Measurements from ENCODE around the gene INPP4B. TPM values are rescaled to one million over a fixed set of nuclear protein-coding genes. Genes with fewer than 3 reads are reported as not detected.

The INPP4B gene
- total and polyA plus RNA-seq, 7 experiments from 2014 or later, result 52.8 to 77.5 (median 64.2) TPM

- DNase-seq (peak in 1 of 9 donors; percentile 22), ATAC-seq (no peak)
- Histone ChIP-seq H3K9me3 (ENCODE audit: control insufficient read depth in 2 of 3, low read length in 3 of 3) (no peaks in the 10 kb centered on the region), H3K36me3 (ENCODE audit: control insufficient read depth in 2 of 3, insufficient read depth in 3 of 3, low read length in 3 of 3) (peaks cover 0 to under 1% (median 0%) of the 10 kb centered on the region in 3 experiments), H3K4me1 (ENCODE audit: control insufficient read depth in 2 of 2, insufficient read depth in 2 of 2, low read length in 2 of 2) (peaks cover 10 to 46% of the 10 kb centered on the region in 2 donors), H3K4me3 (ENCODE audit: low read length) (peak overlapping the region; percentile 59), H3K27me3 (ENCODE audit: control insufficient read depth in 2 of 2, insufficient read depth in 2 of 2, low read length in 2 of 2) (no peaks in the 10 kb centered on the region), H3K27ac (ENCODE audit: low read depth, low read length) (peak overlapping the region; percentile 84)
- CTCF ChIA-PET, result interaction anchor here (0.7 to 2.4 kb wide), 26 partner anchors 8 to 493 kb away, joined by 3 to 22 read pairs (median 4); no protein-coding TSS in a partner anchor
- H3K27me3 Mint-ChIP-seq, result no peaks in the 10 kb centered on the region
- POLR2A ChIA-PET, result interaction anchor here (0.7 to 5.3 kb wide), 27 partner anchors 9 to 287 kb away, joined by 3 to 55 read pairs (median 10); no protein-coding TSS in a partner anchor
- intact Hi-C loops (cut with micrococcal nuclease), result loop anchor here (1.0 to 5.0 kb wide), 17 partner anchors 11 to 994 kb away; partner anchors contain the start of genes INPP4B (in 2 of the 2), SMARCA5 (in 2 of the 2) and USP38 (in 1 of the 2)
- peaks cover 7 to 81% (median 67%) of the 10 kb centered on the region in 7 donors for H3K4me1 Mint-ChIP-seq
- H3K9me3 Mint-ChIP-seq, result peaks cover 0 to 3% (median 0%) of the 10 kb centered on the region in 11 donors
- H3K36me3 Mint-ChIP-seq, result peaks cover 2 to 17% (median 2%) of the 10 kb centered on the region in 5 donors
- peak overlapping the region; percentile 82 to 98 (median 93) for H3K4me3 Mint-ChIP-seq
- H3K27ac Mint-ChIP-seq, result peak overlapping the region; percentile 85 to 99 (median 96)
These were observed 278.3 kb downstream of the INPP4B start for GRCh38 chr4:142567620-142568451.

GRCh38 chr4:142567199-142567598, 278.9 kb downstream of the INPP4B start:
- CTCF ChIA-PET, result interaction anchor here (0.7 to 2.4 kb wide), 30 partner anchors 8 to 291 kb away, joined by 3 to 22 read pairs (median 4); no protein-coding TSS in a partner anchor
- Mint-ChIP-seq H3K4me1 (peaks cover 5 to 80% (median 66%) of the 10 kb centered on the region in 7 donors), H3K27ac (peak overlapping the region; percentile 92 to 99 (median 96)), H3K9me3 (peaks cover 0 to 3% (median 0%) of the 10 kb centered on the region in 11 donors), H3K36me3 (peaks cover 0 to 18% (median 2%) of the 10 kb centered on the region in 5 donors), H3K27me3 (no peaks in the 10 kb centered on the region), H3K4me3 (peak overlapping the region; percentile 82 to 98 (median 93))
- Histone ChIP-seq H3K36me3 (ENCODE audit: control insufficient read depth in 2 of 3, insufficient read depth in 3 of 3, low read length in 3 of 3) (no peaks in the 10 kb centered on the region), H3K9me3 (ENCODE audit: control insufficient read depth in 2 of 3, low read length in 3 of 3) (no peaks in the 10 kb centered on the region), H3K27me3 (ENCODE audit: control insufficient read depth in 2 of 2, insufficient read depth in 2 of 2, low read length in 2 of 2) (no peaks in the 10 kb centered on the region), H3K27ac (ENCODE audit: low read depth, low read length) (peak overlapping the region; percentile 84), H3K4me1 (ENCODE audit: control insufficient read depth in 2 of 2, insufficient read depth in 2 of 2, low read length in 2 of 2) (peaks cover 10 to 45% of the 10 kb centered on the region in 2 donors), H3K4me3 (ENCODE audit: low read length) (peak overlapping the region; percentile 59)
- DNase-seq (peak; percentile 7 to 75 (median 67)), ATAC-seq (peak; percentile 82)
- intact Hi-C loops (cut with micrococcal nuclease), result loop anchor here (1.0 to 5.0 kb wide), 16 partner anchors 10 to 995 kb away; partner anchors contain the start of genes INPP4B (in 2 of the 2), SMARCA5 (in 2 of the 2) and USP38 (in 1 of the 2)
- POLR2A ChIA-PET, result interaction anchor here (0.6 to 5.3 kb wide), 31 partner anchors 10 to 400 kb away, joined by 3 to 55 read pairs (median 7); no protein-coding TSS in a partner anchor

- intact Hi-C loops (cut with micrococcal nuclease), result loop anchor here (1.0 to 5.0 kb wide), 16 partner anchors 9 to 996 kb away; partner anchors contain the start of genes INPP4B (in 2 of the 2), SMARCA5 (in 2 of the 2) and USP38 (in 1 of the 2)
- H3K4me3 Mint-ChIP-seq, result peak overlapping the region; percentile 82 to 98 (median 93)
These were observed 279.3 kb downstream of the INPP4B start for GRCh38 chr4:142566777-142567176.

GRCh38 chr4:142566243-142566642, 279.9 kb downstream of the INPP4B start:
- Mint-ChIP-seq H3K27me3 (no peaks in the 10 kb centered on the region), H3K4me1 (peaks cover 1 to 80% (median 64%) of the 10 kb centered on the region in 7 donors), H3K36me3 (peaks cover 0 to 15% (median 4%) of the 10 kb centered on the region in 5 donors), H3K27ac (peak overlapping the region; percentile 92 to 99 (median 96)), H3K4me3 (peak overlapping the region; percentile 82 to 98 (median 93)), H3K9me3 (peaks cover 0 to 3% (median 0%) of the 10 kb centered on the region in 11 donors)
- H3K9me3 ChIP-seq (ENCODE audit: control insufficient read depth in 2 of 3, low read length in 3 of 3), result no peaks in the 10 kb centered on the region
- CTCF ChIA-PET, result interaction anchor here (0.6 to 2.4 kb wide), 12 partner anchors 14 to 284 kb away, joined by 3 to 22 read pairs (median 4); no protein-coding TSS in a partner anchor
- intact Hi-C loops (cut with micrococcal nuclease), result loop anchor here (2.0 to 5.0 kb wide), 9 partner anchors 15 to 996 kb away; partner anchors contain the start of genes SMARCA5 (in 2 of the 2) and USP38 (in 1 of the 2)
- H3K4me1 ChIP-seq (ENCODE audit: control insufficient read depth in 2 of 2, insufficient read depth in 2 of 2, low read length in 2 of 2), result peaks cover 10 to 36% of the 10 kb centered on the region in 2 donors
- peak overlapping the region; percentile 84 for H3K27ac ChIP-seq (ENCODE audit: low read depth, low read length)
- POLR2A ChIA-PET, result interaction anchor here (0.6 to 5.3 kb wide), 27 partner anchors 9 to 285 kb away, joined by 3 to 55 read pairs (median 10); no protein-coding TSS in a partner anchor
- H3K27me3 ChIP-seq (ENCODE audit: control insufficient read depth in 2 of 2, insufficient read depth in 2 of 2, low read length in 2 of 2), result no peaks in the 10 kb centered on the region
- H3K36me3 ChIP-seq (ENCODE audit: control insufficient read depth in 2 of 3, insufficient read depth in 3 of 3, low read length in 3 of 3), result no peaks in the 10 kb centered on the region
- no peak for DNase-seq
- no peak for ATAC-seq
- peak overlapping the region; percentile 59 for H3K4me3 ChIP-seq (ENCODE audit: low read length)

More at GRCh38 chr4:142566777-142567176, 279.3 kb downstream of the INPP4B start:
- H3K27me3 Mint-ChIP-seq, result no peaks in the 10 kb centered on the region
- ATAC-seq (peak; percentile 44), DNase-seq (peak in 1 of 9 donors; percentile 30)
- H3K27me3 ChIP-seq (ENCODE audit: control insufficient read depth in 2 of 2, insufficient read depth in 2 of 2, low read length in 2 of 2), result no peaks in the 10 kb centered on the region
- H3K27ac Mint-ChIP-seq, result peak overlapping the region; percentile 92 to 99 (median 96)
- H3K36me3 Mint-ChIP-seq, result peaks cover 0 to 15% (median 4%) of the 10 kb centered on the region in 5 donors
- H3K4me3 ChIP-seq (ENCODE audit: low read length), result peak overlapping the region; percentile 59
- peaks cover 0 to 3% (median 0%) of the 10 kb centered on the region in 11 donors for H3K9me3 Mint-ChIP-seq
- CTCF ChIA-PET, result interaction anchor here (0.8 to 2.4 kb wide), 25 partner anchors 9 to 287 kb away, joined by 3 to 22 read pairs (median 3); no protein-coding TSS in a partner anchor
- H3K36me3 ChIP-seq (ENCODE audit: control insufficient read depth in 2 of 3, insufficient read depth in 3 of 3, low read length in 3 of 3), result no peaks in the 10 kb centered on the region
- POLR2A ChIA-PET, result interaction anchor here (0.6 to 5.3 kb wide), 30 partner anchors 10 to 399 kb away, joined by 3 to 55 read pairs (median 8); no protein-coding TSS in a partner anchor
- peak overlapping the region; percentile 84 for H3K27ac ChIP-seq (ENCODE audit: low read depth, low read length)
- peaks cover 1 to 80% (median 65%) of the 10 kb centered on the region in 7 donors for H3K4me1 Mint-ChIP-seq
- H3K4me1 ChIP-seq (ENCODE audit: control insufficient read depth in 2 of 2, insufficient read depth in 2 of 2, low read length in 2 of 2), result peaks cover 10 to 41% of the 10 kb centered on the region in 2 donors
- no peaks in the 10 kb centered on the region for H3K9me3 ChIP-seq (ENCODE audit: control insufficient read depth in 2 of 3, low read length in 3 of 3)

- peak overlapping the region; percentile 59 for H3K4me3 ChIP-seq (ENCODE audit: low read length)
- DNase-seq (peak in 7 of 9 donors; percentile 53 to 81 (median 76)), ATAC-seq (peak; percentile 85)
- H3K36me3 ChIP-seq (ENCODE audit: control insufficient read depth in 2 of 3, insufficient read depth in 3 of 3, low read length in 3 of 3), result no peaks in the 10 kb centered on the region
- Mint-ChIP-seq H3K4me1 (peaks cover 1 to 77% (median 60%) of the 10 kb centered on the region in 7 donors), H3K4me3 (peak overlapping the region; percentile 82 to 98 (median 93)), H3K27ac (peak overlapping the region; percentile 92 to 99 (median 96)), H3K36me3 (peaks cover 0 to 14% (median 4%) of the 10 kb centered on the region in 5 donors), H3K9me3 (peaks cover 0 to 3% (median 0%) of the 10 kb centered on the region in 11 donors), H3K27me3 (no peaks in the 10 kb centered on the region)
- no peaks in the 10 kb centered on the region for H3K27me3 ChIP-seq (ENCODE audit: control insufficient read depth in 2 of 2, insufficient read depth in 2 of 2, low read length in 2 of 2)
- intact Hi-C loops (cut with micrococcal nuclease), result loop anchor here (1.0 to 5.0 kb wide), 11 partner anchors 9 to 997 kb away; partner anchors contain the start of genes SMARCA5 (in 2 of the 2) and USP38 (in 1 of the 2)
- no peaks in the 10 kb centered on the region for H3K9me3 ChIP-seq (ENCODE audit: control insufficient read depth in 2 of 3, low read length in 3 of 3)
- ChIA-PET CTCF (interaction anchor here (0.6 to 2.4 kb wide), 3 partner anchors 13 to 209 kb away, joined by 3 to 9 read pairs (median 8); no protein-coding TSS in a partner anchor), POLR2A (interaction anchor here (0.7 to 3.3 kb wide), 18 partner anchors 9 to 285 kb away, joined by 3 to 50 read pairs (median 11); no protein-coding TSS in a partner anchor)
- peaks cover 10 to 31% of the 10 kb centered on the region in 2 donors for H3K4me1 ChIP-seq (ENCODE audit: control insufficient read depth in 2 of 2, insufficient read depth in 2 of 2, low read length in 2 of 2)
- H3K27ac ChIP-seq (ENCODE audit: low read depth, low read length), result peak overlapping the region; percentile 84
These were observed 280.3 kb downstream of the INPP4B start for GRCh38 chr4:142565771-142566170.
